H9 (cell line): ENCODE measurements around the gene KRTAP4-2. TPM values are rescaled to one million over a fixed set of nuclear protein-coding genes. Genes with fewer than 3 reads are reported as not detected.

Experiments used
- DNase-seq: peaks from one replicate; pipeline ENCODE4 v3.0.0-alpha.2; 2017
- H2AFZ ChIP-seq: one replicate; pipeline ENCODE4 v1.6.1; 2013; ENCODE audit warnings: mild to moderate bottlenecking, low read length, control low read depth, moderate library complexity
- H2AK5ac ChIP-seq: 2 replicates; pipeline ENCODE4 v1.6.1; 2013; ENCODE audit warnings: low read length, control low read depth, mixed read lengths; ENCODE audit not compliant: insufficient read length
- H2BK120ac ChIP-seq: one replicate; pipeline ENCODE4 v1.6.1; 2013; ENCODE audit warnings: low read depth, mild to moderate bottlenecking, low read length, control low read depth, inconsistent platforms; ENCODE audit not compliant: poor library complexity, severe bottlenecking
- H2BK12ac ChIP-seq: 2 replicates; pipeline ENCODE4 v1.6.1; 2013; ENCODE audit warnings: low read length, control low read depth, mixed read lengths, low read depth; ENCODE audit not compliant: insufficient read length
- H2BK15ac ChIP-seq: 2 replicates; pipeline ENCODE4 v1.6.1; 2013; ENCODE audit warnings: low read depth, low read length, control low read depth
- H2BK20ac ChIP-seq: one replicate; pipeline ENCODE4 v1.6.1; 2013; ENCODE audit warnings: low read depth, mild to moderate bottlenecking, low read length, control low read depth, inconsistent platforms; ENCODE audit not compliant: poor library complexity, severe bottlenecking
- H2BK5ac ChIP-seq: 2 replicates; pipeline ENCODE4 v1.6.1; 2013; ENCODE audit warnings: low read length, control low read depth, mixed read lengths; ENCODE audit not compliant: insufficient read length
- H3K14ac ChIP-seq: 2 replicates; pipeline ENCODE4 v1.6.1; 2013; ENCODE audit warnings: low read length, control low read depth; ENCODE audit not compliant: insufficient read depth
- H3K18ac ChIP-seq: 2 replicates; pipeline ENCODE4 v1.6.1; 2013; ENCODE audit warnings: low read depth, mild to moderate bottlenecking, mixed read lengths, low read length, control low read depth; ENCODE audit not compliant: insufficient read length
- H3K23ac ChIP-seq: 2 replicates; pipeline ENCODE4 v1.6.1; 2013; ENCODE audit warnings: low read length, control low read depth, mixed read lengths, low read depth; ENCODE audit not compliant: insufficient read length
- H3K23me2 ChIP-seq: 2 replicates; pipeline ENCODE4 v1.6.1; 2013; ENCODE audit warnings: low read depth, mild to moderate bottlenecking, mixed read lengths, low read length, control low read depth; ENCODE audit not compliant: insufficient read length, poor library complexity, severe bottlenecking
- H3K27ac ChIP-seq: 2 replicates; pipeline ENCODE4 v1.5.1; 2013; ENCODE audit warnings: low read length, control low read depth, mixed read lengths, low read depth; ENCODE audit not compliant: insufficient read length
- H3K27me3 ChIP-seq: 2 replicates; pipeline ENCODE4 v1.6.1; 2013; ENCODE audit warnings: low read length, control low read depth, inconsistent platforms; ENCODE audit not compliant: insufficient read depth
- H3K4ac ChIP-seq: 2 replicates; pipeline ENCODE4 v1.6.1; 2013; ENCODE audit warnings: low read depth, mild to moderate bottlenecking, control low read depth, inconsistent platforms, low read length, moderate library complexity
- H3K4me1 ChIP-seq: 2 replicates; pipeline ENCODE4 v1.6.1; 2013; ENCODE audit warnings: low read length, control low read depth, inconsistent platforms; ENCODE audit not compliant: insufficient read depth
- H3K4me2 ChIP-seq: 2 replicates; pipeline ENCODE4 v1.6.1; 2013; ENCODE audit warnings: low read length, control low read depth, mixed read lengths; ENCODE audit not compliant: insufficient read length, insufficient read depth
- H3K56ac ChIP-seq: 2 replicates; pipeline ENCODE4 v1.6.1; 2013; ENCODE audit warnings: low read depth, mild to moderate bottlenecking, mixed read lengths, low read length, control low read depth; ENCODE audit not compliant: insufficient read length
- H3K79me1 ChIP-seq: 2 replicates; pipeline ENCODE4 v1.6.1; 2013; ENCODE audit warnings: low read depth, mild to moderate bottlenecking, moderate library complexity, low read length, control low read depth, inconsistent platforms; ENCODE audit not compliant: insufficient read depth, poor library complexity, severe bottlenecking
- H3K79me2 ChIP-seq: 2 replicates; pipeline ENCODE4 v1.6.1; 2013; ENCODE audit warnings: low read length, control low read depth, inconsistent platforms; ENCODE audit not compliant: insufficient read depth
- H3K9ac ChIP-seq: 2 replicates; pipeline ENCODE4 v1.6.1; 2013; ENCODE audit warnings: low read length, control low read depth, mixed read lengths; ENCODE audit not compliant: insufficient read length; ENCODE audit errors: extremely low read depth
- H3K9me3 ChIP-seq: one replicate; pipeline ENCODE4 v1.6.1; 2013; ENCODE audit warnings: low read depth, low read length, inconsistent platforms; ENCODE audit not compliant: control insufficient read depth
- H3T11ph ChIP-seq: one replicate; pipeline ENCODE4 v1.6.1; 2013; ENCODE audit warnings: mild to moderate bottlenecking, low read length, control low read depth, inconsistent platforms
- H4K20me1 ChIP-seq: one replicate; pipeline ENCODE4 v1.6.1; 2013; ENCODE audit not compliant: control insufficient read depth, insufficient read length, insufficient read depth
- H4K5ac ChIP-seq: 2 replicates; pipeline ENCODE4 v1.6.1; 2013; ENCODE audit warnings: low read depth, mild to moderate bottlenecking, mixed read lengths, low read length, control low read depth; ENCODE audit not compliant: insufficient read length
- H4K8ac ChIP-seq: replicated peaks from 2 replicates; pipeline ENCODE4 v1.6.1; 2013; ENCODE audit warnings: low read length, control low read depth, mixed read lengths, low read depth; ENCODE audit not compliant: insufficient read length
- H4K91ac ChIP-seq: 2 replicates; pipeline ENCODE4 v1.6.1; 2013; ENCODE audit warnings: low read depth, mild to moderate bottlenecking, moderate library complexity, mixed read lengths, low read length, control low read depth; ENCODE audit not compliant: insufficient read length
- H3K27ac Mint-ChIP-seq, 3 experiments: 2 replicates in 2 of 3; 3 replicates in 1 of 3; pipeline ENCODE4 v1.8.0; 2020 to 2021; ENCODE audit warnings: mixed read lengths in 3 of 3, mild to moderate bottlenecking in 1 of 3, moderate library complexity in 1 of 3
- H3K27me3 Mint-ChIP-seq: 2 replicates; pipeline ENCODE4 v1.8.0; 2021; ENCODE audit warnings: low read depth, mild to moderate bottlenecking, moderate library complexity, mixed read lengths
- H3K36me3 Mint-ChIP-seq, 3 experiments: 2 replicates in 2 of 3; 3 replicates in 1 of 3; pipeline ENCODE4 v1.8.0; 2020 to 2021; ENCODE audit warnings: low read depth in 3 of 3, mixed read lengths in 3 of 3; ENCODE audit not compliant: insufficient read depth in 1 of 3
- H3K4me1 Mint-ChIP-seq, 2 experiments: 2 replicates each; pipeline ENCODE4 v1.8.0; 2020; ENCODE audit warnings: mixed read lengths in 2 of 2
- H3K4me3 Mint-ChIP-seq, 2 experiments: 2 replicates in 1 of 2; 3 replicates in 1 of 2; pipeline ENCODE4 v1.8.0; 2020 to 2021; ENCODE audit warnings: mild to moderate bottlenecking in 2 of 2, mixed read lengths in 2 of 2, moderate library complexity in 1 of 2
- H3K9me3 Mint-ChIP-seq, 2 experiments: 2 replicates in 1 of 2; 3 replicates in 1 of 2; pipeline ENCODE4 v1.8.0; 2020; ENCODE audit warnings: mild to moderate bottlenecking in 2 of 2, mixed read lengths in 2 of 2, moderate library complexity in 1 of 2
- WGBS: extraction: QIAGEN DNeasy Blood & Tissue Kit; methylation state at CpG from one replicate; pipeline ENCODE4 v1.1.7; 2013; ENCODE audit warnings: missing lambda C conversion rate, low lambda C conversion rate, mixed read lengths; ENCODE audit not compliant: insufficient read length; ENCODE audit errors: extremely low coverage; 5-methylcytosine and 5-hydroxymethylcytosine counted together
- total RNA-seq: library from RNA; stranded (reverse); gene quantifications from 2 replicates; pipeline ENCODE4 v1.2.1, GENCODE V29; 2021
- TF ChIP-seq, protein P1 (sequence below): fragments of 200-600 bp; sonication (generic); conservative IDR thresholded peaks from 3 replicates; pipeline ENCODE4 v1.8.0; 2021; ENCODE audit warnings: antibody characterized with exemption, mild to moderate bottlenecking

The KRTAP4-2 gene
- total RNA-seq, 1 experiment from 2014 or later, result not detected

DNA sequence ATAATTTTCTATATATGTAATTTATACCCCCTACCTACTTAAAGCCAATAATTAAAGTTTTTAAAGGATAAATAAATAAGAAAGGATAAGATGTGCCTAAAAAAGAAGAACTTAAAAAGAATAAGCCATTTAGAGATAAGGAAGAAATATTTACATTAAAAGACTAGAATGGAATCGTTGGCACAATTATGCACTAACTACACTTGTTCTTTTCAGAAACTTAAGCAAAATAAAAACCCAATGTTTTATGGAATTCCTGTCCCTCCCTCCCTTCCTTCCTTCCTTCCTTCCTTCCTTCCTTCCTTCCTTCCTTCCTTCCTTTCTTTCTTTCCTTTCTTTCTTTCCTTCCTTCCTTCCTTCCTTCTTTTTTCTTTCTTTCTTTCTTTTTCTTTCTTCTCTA, 33.2 kb downstream of the KRTAP4-2 start:
- H3K18ac ChIP-seq, result no peak overlapping the region
- peaks cover 7% of the 10 kb centered on the region for H3K9me3 ChIP-seq
- Mint-ChIP-seq H3K4me3 (no peak overlapping the region), H3K27ac (no peak overlapping the region), H3K36me3 (peaks cover 11 to 34% (median 20%) of the 10 kb centered on the region in 3 experiments), H3K27me3 (no peaks in the 10 kb centered on the region), H3K9me3 (peaks cover 22 to 28% of the 10 kb centered on the region in 2 experiments), H3K4me1 (peaks cover 2 to 13% of the 10 kb centered on the region in 2 experiments)
- H2BK20ac ChIP-seq, result no peak overlapping the region
- H2BK15ac ChIP-seq, result no peak overlapping the region
- no peaks in the 10 kb centered on the region for H3K23me2 ChIP-seq
- no peak overlapping the region for H2BK5ac ChIP-seq
- no peak overlapping the region for H3K27ac ChIP-seq
- no peak overlapping the region for H3K14ac ChIP-seq
- TF ChIP-seq, protein P1, sequence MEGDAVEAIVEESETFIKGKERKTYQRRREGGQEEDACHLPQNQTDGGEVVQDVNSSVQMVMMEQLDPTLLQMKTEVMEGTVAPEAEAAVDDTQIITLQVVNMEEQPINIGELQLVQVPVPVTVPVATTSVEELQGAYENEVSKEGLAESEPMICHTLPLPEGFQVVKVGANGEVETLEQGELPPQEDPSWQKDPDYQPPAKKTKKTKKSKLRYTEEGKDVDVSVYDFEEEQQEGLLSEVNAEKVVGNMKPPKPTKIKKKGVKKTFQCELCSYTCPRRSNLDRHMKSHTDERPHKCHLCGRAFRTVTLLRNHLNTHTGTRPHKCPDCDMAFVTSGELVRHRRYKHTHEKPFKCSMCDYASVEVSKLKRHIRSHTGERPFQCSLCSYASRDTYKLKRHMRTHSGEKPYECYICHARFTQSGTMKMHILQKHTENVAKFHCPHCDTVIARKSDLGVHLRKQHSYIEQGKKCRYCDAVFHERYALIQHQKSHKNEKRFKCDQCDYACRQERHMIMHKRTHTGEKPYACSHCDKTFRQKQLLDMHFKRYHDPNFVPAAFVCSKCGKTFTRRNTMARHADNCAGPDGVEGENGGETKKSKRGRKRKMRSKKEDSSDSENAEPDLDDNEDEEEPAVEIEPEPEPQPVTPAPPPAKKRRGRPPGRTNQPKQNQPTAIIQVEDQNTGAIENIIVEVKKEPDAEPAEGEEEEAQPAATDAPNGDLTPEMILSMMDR, result no peak
- H3K23ac ChIP-seq, result no peak overlapping the region
- H4K5ac ChIP-seq, result no peak overlapping the region
- H4K91ac ChIP-seq, result no peak overlapping the region
- no peaks in the 10 kb centered on the region for H3K27me3 ChIP-seq
- no peak overlapping the region for H2BK120ac ChIP-seq
- no peaks in the 10 kb centered on the region for H3K79me1 ChIP-seq
- H4K8ac ChIP-seq, result no peak overlapping the region
- no peaks in the 10 kb centered on the region for H3K79me2 ChIP-seq
- H3K9ac ChIP-seq, result no peak overlapping the region
- H2BK12ac ChIP-seq, result no peak overlapping the region
- H3K4me1 ChIP-seq, result no peaks in the 10 kb centered on the region
- no peak overlapping the region for H2AFZ ChIP-seq
- DNase-seq, result no peak
- no peak overlapping the region for H3K4ac ChIP-seq
- no peak overlapping the region for H2AK5ac ChIP-seq
- no peak overlapping the region for H3K56ac ChIP-seq
- no CpG with 5 or more reads among the region's 1 CpG for WGBS
- H3K4me2 ChIP-seq, result no peak overlapping the region
- H3T11ph ChIP-seq, result no peak overlapping the region
- H4K20me1 ChIP-seq, result no peaks in the 10 kb centered on the region
